ENCODE measurements around the gene NUCKS1. TPM values are rescaled to one million over a fixed set of nuclear protein-coding genes. Genes with fewer than 3 reads are reported as not detected.

Gene NUCKS1
- total and polyA plus RNA-seq, 2 of the 8 experiments (the other 6 are each of a cell fraction or from before 2014, with no cell fraction given), result 126 to 461 TPM

GRCh38 chr1:205719762-205720161 is 30.2 kb downstream of the NUCKS1 start (continued):
- TF ChIP-seq CHD7 (IDR thresholded peaks at IDR 0.05; ENCODE audit: insufficient replicate concordance, low read length) (no peak), SP1 (IDR thresholded peaks at IDR 0.05; ENCODE audit: low read depth, low read length) (no peak), CHD2 (IDR thresholded peaks at IDR 0.05; ENCODE audit: low read length) (no peak), CBX5 (IDR thresholded peaks at IDR 0.05; ENCODE audit: low read depth, low read length) (no peak), SIRT6 (IDR thresholded peaks at IDR 0.05; ENCODE audit: low read length) (no peak), POLR2A (IDR thresholded peaks at IDR 0.05; ENCODE audit: control extremely low read depth in 1 of 2, low read depth in 2 of 2, low read length in 2 of 2) (no peak), YY1 (IDR thresholded peaks at IDR 0.05; ENCODE audit: low read depth, low read length) (no peak), POU5F1 (IDR thresholded peaks at IDR 0.05; ENCODE audit: low read depth, low read length) (no peak)

Measured in H1 (cell line).